NT2/D1 (cell line): ENCODE data around the gene SRGAP2.
"Not testable (repeated sequence)": the region's sequence is repeated elsewhere in the genome, so short reads cannot be mapped to it uniquely, and the experiment has no call there.

Experiments
- YY1 ChIP-seq: IDR thresholded peaks from 2 replicates; pipeline ENCODE4 v1.6.1; 2011; ENCODE audit not compliant: insufficient read length, insufficient read depth
- ZNF274 ChIP-seq: IDR thresholded peaks from 2 replicates; pipeline ENCODE4 v1.6.1; 2011; ENCODE audit warnings: mild to moderate bottlenecking, low read depth, low read length

DNA sequence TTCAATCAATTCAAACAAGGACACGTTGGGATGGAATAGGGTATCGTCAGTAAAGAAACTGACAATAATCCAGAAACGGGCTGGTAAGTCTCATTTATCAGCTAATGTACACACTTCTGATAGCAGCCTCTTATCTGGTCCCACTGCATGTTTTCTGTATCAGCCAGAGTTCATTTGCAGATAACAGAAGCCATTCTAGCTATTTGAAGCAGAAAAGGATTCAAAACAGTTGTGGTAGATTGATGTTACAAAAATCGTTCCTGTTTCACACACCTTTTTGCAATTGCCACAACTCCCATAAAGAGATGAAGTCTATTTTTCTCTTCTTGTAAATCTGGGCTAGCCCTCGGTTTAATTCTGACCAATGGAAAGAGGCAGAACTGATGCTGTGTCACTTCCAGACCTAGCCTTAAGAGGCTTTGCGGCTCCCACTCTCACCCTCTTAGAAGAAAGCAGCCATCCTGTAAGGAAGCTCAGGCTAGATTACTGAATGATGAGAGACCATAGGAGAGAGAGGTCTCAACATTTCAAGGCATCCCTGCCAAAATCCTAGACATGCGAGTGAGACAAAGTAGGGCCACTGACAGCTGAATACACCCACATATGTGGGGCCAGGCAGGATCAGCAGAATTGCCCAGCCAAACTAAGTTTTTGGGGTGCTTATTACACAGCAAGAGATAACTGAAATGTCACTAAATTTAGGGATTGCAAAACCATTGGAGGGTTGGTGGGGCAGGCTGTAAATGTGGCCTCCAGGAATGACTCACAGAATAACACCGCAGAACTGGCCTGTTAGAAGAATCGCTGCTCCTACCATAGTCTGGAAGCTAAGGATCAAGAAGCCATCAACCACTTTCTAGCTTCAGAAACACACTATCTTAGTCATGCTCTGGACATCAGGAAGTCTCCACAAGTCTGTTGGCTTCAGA, 25.0 kb upstream of the SRGAP2 start:
- TF ChIP-seq ZNF274, YY1: not testable (repeated sequence)
